Neural cell (in vitro differentiated cells): ENCODE data around the gene MAB21L4. TPM values are rescaled to one million over a fixed set of nuclear protein-coding genes. Genes with fewer than 3 reads are reported as not detected.

ENCODE experiments used
- H2AFZ ChIP-seq: fragments of 200-600, 300-800 bp; sonication (generic), shearing (Covaris generic); 2 replicates; pipeline ENCODE4 v1.6.0; 2014; ENCODE audit warnings: low read depth, mild to moderate bottlenecking, antibody characterized with exemption, low read length, moderate library complexity
- H3F3A ChIP-seq: fragments of 200-600 bp; shearing (Covaris generic); 2 replicates; pipeline ENCODE4 v1.6.1; 2016; ENCODE audit warnings: mild to moderate bottlenecking, moderate library complexity, mixed read lengths, antibody characterized with exemption, low read length; ENCODE audit not compliant: insufficient read depth, poor library complexity, severe bottlenecking
- H3K27ac ChIP-seq: fragments of 200-600, 300-800 bp; sonication (generic), shearing (Covaris generic); 2 replicates; pipeline ENCODE4 v1.5.1; 2014; ENCODE audit warnings: mild to moderate bottlenecking, low read length, moderate library complexity
- H3K27me3 ChIP-seq: fragments of 300-800, 200-600 bp; sonication (generic), shearing (Covaris generic); 2 replicates; pipeline ENCODE4 v1.6.0; 2014; ENCODE audit warnings: mild to moderate bottlenecking, low read depth, low read length, moderate library complexity; ENCODE audit not compliant: insufficient read depth
- H3K36me3 ChIP-seq: fragments of 300-800, 200-600 bp; sonication (generic), shearing (Covaris generic); 2 replicates; pipeline ENCODE4 v1.5.1; 2014; ENCODE audit warnings: mild to moderate bottlenecking, antibody characterized with exemption, low read length, moderate library complexity; ENCODE audit not compliant: insufficient read depth
- H3K4me2 ChIP-seq: fragments of 300-800, 200-600 bp; sonication (generic), shearing (Covaris generic); 2 replicates; pipeline ENCODE4 v1.6.0; 2014; ENCODE audit warnings: mild to moderate bottlenecking, low read length
- H3K4me3 ChIP-seq: fragments of 300-800, 200-600 bp; sonication (generic), shearing (Covaris generic); 2 replicates; pipeline ENCODE4 v1.5.1; 2014; ENCODE audit warnings: mild to moderate bottlenecking, low read length, moderate library complexity
- H3K79me2 ChIP-seq: fragments of 200-600 bp; shearing (Covaris generic); replicated peaks from 2 replicates; pipeline ENCODE4 v1.6.0; 2014; ENCODE audit warnings: mild to moderate bottlenecking, low read length, moderate library complexity; ENCODE audit not compliant: insufficient read depth
- H3K9ac ChIP-seq: fragments of 300-800, 200-600 bp; sonication (generic), shearing (Covaris generic); 2 replicates; pipeline ENCODE4 v1.6.1; 2016; ENCODE audit warnings: mild to moderate bottlenecking, low read length, mixed read lengths
- H3K9me2 ChIP-seq: fragments of 200-600 bp; shearing (Covaris generic); 2 replicates; pipeline ENCODE4 v1.6.1; 2016; ENCODE audit warnings: mild to moderate bottlenecking, low read length, mixed read lengths; ENCODE audit not compliant: insufficient read depth
- H3K9me3 ChIP-seq: fragments of 200-600, 300-800 bp; sonication (generic), shearing (Covaris generic); 2 replicates; pipeline ENCODE4 v1.6.1; 2016; ENCODE audit warnings: mild to moderate bottlenecking, mixed run types, low read length, moderate library complexity, mixed read lengths
- H4K20me1 ChIP-seq: fragments of 200-600 bp; shearing (Covaris generic); 2 replicates; pipeline ENCODE4 v1.6.1; 2016; ENCODE audit warnings: mild to moderate bottlenecking, mixed run types; ENCODE audit not compliant: insufficient read depth
- EP300 ChIP-seq: fragments of 450-650 bp; conservative IDR thresholded peaks from 2 replicates; pipeline ENCODE4 v1.6.1; 2014; ENCODE audit warnings: antibody characterized with exemption, mild to moderate bottlenecking, moderate library complexity; ENCODE audit not compliant: poor library complexity, severe bottlenecking
- EZH2 ChIP-seq: fragments of 200-600, 300-800 bp; shearing (Covaris generic), sonication (generic); IDR thresholded peaks from 2 replicates; pipeline ENCODE4 v1.6.1; 2014; ENCODE audit warnings: antibody characterized with exemption, low read length, borderline replicate concordance, mild to moderate bottlenecking; ENCODE audit not compliant: insufficient read depth, poor library complexity, severe bottlenecking
- MXI1 ChIP-seq: fragments of 450-650 bp; conservative IDR thresholded peaks from 2 replicates; pipeline ENCODE4 v1.6.1; 2014; ENCODE audit warnings: antibody characterized with exemption, mild to moderate bottlenecking; ENCODE audit not compliant: poor library complexity, severe bottlenecking
- POLR2AphosphoS5 ChIP-seq: IDR thresholded peaks from 2 replicates; pipeline ENCODE4 v1.6.1; 2012
- RAD21 ChIP-seq: fragments of 450-650 bp; conservative IDR thresholded peaks from 2 replicates; pipeline ENCODE4 v1.6.1; 2014; ENCODE audit warnings: antibody characterized with exemption, mild to moderate bottlenecking, moderate library complexity
- SMC3 ChIP-seq: fragments of 450-650 bp; conservative IDR thresholded peaks from 2 replicates; pipeline ENCODE4 v1.6.1; 2014; ENCODE audit warnings: antibody characterized with exemption, mild to moderate bottlenecking, moderate library complexity; ENCODE audit not compliant: poor library complexity
- TAF1 ChIP-seq: IDR thresholded peaks from 2 replicates; pipeline ENCODE4 v1.6.1; 2012; ENCODE audit warnings: low read depth
- polyA plus RNA-seq: library from polyadenylated mRNA; depleted of rRNA; stranded (reverse); fragments of >200 nt; gene quantifications from 2 replicates; pipeline ENCODE4 v1.2.3, GENCODE V29; 2014
- TF ChIP-seq, protein P1 (sequence below): IDR thresholded peaks from 2 replicates; pipeline ENCODE4 v1.6.1; 2012; ENCODE audit warnings: borderline replicate concordance
- TF ChIP-seq, protein P2 (sequence below): fragments of 450-650 bp; IDR thresholded peaks from 2 replicates; pipeline ENCODE4 v1.5.1; 2014; ENCODE audit warnings: antibody characterized with exemption, mild to moderate bottlenecking, moderate library complexity; ENCODE audit not compliant: poor library complexity, severe bottlenecking

The MAB21L4 gene
- polyA plus RNA-seq, 1 donor from 2014 or later, result not detected

DNA sequence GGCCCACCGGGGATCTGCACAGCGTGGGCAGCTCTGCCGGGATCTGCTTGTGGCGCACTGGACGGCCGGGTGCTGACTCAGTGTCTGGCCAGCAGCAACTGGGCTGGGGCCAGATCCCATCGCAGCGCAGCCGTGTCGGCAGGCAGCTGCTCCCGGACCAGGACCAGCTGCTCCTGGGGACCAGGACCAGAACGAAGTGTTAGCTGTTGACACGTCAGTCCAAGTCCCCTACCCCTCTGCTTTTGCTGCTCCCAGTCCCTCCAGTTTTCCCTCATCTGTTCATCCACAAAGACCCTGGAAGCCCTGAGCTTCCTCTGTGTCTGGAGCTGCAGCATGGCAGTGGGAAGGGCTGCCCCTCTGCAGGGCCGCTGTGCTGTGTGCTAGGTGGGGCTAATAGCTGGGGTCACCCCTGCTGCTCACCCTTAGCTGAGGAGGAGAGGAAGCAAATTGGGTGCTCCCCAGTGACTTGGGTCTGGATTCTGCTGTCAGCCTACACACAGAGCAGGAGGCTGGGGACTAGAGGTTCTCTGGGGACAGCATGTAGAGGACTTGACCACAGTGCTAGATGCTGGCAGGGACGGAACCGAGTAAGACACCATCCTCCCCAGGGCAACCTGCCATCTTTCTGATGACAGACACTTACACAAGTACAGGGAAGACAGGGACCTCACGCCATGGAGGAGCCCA, 59.0 kb downstream of the MAB21L4 start:
- TF ChIP-seq TAF1 (no peak), POLR2AphosphoS5 (no peak), SMC3 (no peak), RAD21 (no peak), EZH2 (no peak), MXI1 (no peak), EP300 (no peak)
- TF ChIP-seq, protein P1, sequence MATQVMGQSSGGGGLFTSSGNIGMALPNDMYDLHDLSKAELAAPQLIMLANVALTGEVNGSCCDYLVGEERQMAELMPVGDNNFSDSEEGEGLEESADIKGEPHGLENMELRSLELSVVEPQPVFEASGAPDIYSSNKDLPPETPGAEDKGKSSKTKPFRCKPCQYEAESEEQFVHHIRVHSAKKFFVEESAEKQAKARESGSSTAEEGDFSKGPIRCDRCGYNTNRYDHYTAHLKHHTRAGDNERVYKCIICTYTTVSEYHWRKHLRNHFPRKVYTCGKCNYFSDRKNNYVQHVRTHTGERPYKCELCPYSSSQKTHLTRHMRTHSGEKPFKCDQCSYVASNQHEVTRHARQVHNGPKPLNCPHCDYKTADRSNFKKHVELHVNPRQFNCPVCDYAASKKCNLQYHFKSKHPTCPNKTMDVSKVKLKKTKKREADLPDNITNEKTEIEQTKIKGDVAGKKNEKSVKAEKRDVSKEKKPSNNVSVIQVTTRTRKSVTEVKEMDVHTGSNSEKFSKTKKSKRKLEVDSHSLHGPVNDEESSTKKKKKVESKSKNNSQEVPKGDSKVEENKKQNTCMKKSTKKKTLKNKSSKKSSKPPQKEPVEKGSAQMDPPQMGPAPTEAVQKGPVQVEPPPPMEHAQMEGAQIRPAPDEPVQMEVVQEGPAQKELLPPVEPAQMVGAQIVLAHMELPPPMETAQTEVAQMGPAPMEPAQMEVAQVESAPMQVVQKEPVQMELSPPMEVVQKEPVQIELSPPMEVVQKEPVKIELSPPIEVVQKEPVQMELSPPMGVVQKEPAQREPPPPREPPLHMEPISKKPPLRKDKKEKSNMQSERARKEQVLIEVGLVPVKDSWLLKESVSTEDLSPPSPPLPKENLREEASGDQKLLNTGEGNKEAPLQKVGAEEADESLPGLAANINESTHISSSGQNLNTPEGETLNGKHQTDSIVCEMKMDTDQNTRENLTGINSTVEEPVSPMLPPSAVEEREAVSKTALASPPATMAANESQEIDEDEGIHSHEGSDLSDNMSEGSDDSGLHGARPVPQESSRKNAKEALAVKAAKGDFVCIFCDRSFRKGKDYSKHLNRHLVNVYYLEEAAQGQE, result no peak
- TF ChIP-seq, protein P2, sequence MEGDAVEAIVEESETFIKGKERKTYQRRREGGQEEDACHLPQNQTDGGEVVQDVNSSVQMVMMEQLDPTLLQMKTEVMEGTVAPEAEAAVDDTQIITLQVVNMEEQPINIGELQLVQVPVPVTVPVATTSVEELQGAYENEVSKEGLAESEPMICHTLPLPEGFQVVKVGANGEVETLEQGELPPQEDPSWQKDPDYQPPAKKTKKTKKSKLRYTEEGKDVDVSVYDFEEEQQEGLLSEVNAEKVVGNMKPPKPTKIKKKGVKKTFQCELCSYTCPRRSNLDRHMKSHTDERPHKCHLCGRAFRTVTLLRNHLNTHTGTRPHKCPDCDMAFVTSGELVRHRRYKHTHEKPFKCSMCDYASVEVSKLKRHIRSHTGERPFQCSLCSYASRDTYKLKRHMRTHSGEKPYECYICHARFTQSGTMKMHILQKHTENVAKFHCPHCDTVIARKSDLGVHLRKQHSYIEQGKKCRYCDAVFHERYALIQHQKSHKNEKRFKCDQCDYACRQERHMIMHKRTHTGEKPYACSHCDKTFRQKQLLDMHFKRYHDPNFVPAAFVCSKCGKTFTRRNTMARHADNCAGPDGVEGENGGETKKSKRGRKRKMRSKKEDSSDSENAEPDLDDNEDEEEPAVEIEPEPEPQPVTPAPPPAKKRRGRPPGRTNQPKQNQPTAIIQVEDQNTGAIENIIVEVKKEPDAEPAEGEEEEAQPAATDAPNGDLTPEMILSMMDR, result no peak
- H3K36me3 ChIP-seq, result no peaks in the 10 kb centered on the region
- H3K79me2 ChIP-seq, result no peaks in the 10 kb centered on the region
- H3F3A ChIP-seq, result no peaks in the 10 kb centered on the region
- no peak overlapping the region for H3K4me3 ChIP-seq
- no peak overlapping the region for H3K9ac ChIP-seq
- no peak overlapping the region for H2AFZ ChIP-seq
- H3K9me3 ChIP-seq, result no peaks in the 10 kb centered on the region
- no peak overlapping the region for H3K4me2 ChIP-seq
- H3K9me2 ChIP-seq, result no peaks in the 10 kb centered on the region
- no peaks in the 10 kb centered on the region for H4K20me1 ChIP-seq
- no peaks in the 10 kb centered on the region for H3K27me3 ChIP-seq
- H3K27ac ChIP-seq, result no peak overlapping the region

Other genes starting within 250 kb of the MAB21L4 start
- gene AQP12B, start 213.3 kb downstream of the MAB21L4 start, polyA plus RNA-seq, result not detected in 2 replicates
- not detected in 2 replicates for gene AQP12A, start 204.3 kb downstream of the MAB21L4 start, polyA plus RNA-seq
- gene KIF1A, start 75.9 kb downstream of the MAB21L4 start, polyA plus RNA-seq, result 63.4 and 89.2 TPM in 2 replicates
- not detected in 2 replicates for gene AGXT, start 27.3 kb downstream of the MAB21L4 start, polyA plus RNA-seq
- 0.09 TPM in 1 of 2 replicates, not detected in the other for gene CROCC2, start 10.2 kb upstream of the MAB21L4 start, polyA plus RNA-seq
- gene SNED1, start 102.5 kb upstream of the MAB21L4 start, polyA plus RNA-seq, result 0.04 and 0.32 TPM in 2 replicates
- gene MTERF4, start 206.1 kb upstream of the MAB21L4 start, polyA plus RNA-seq, result 142 and 164 TPM in 2 replicates